Neuronal stem cell (in vitro differentiated cells): ENCODE results near the gene GPR32.

Experiments
- DNase-seq: peaks from one replicate; pipeline ENCODE4 v3.0.0-alpha.2; 2013; ENCODE audit warnings: low spot score
- H2AFZ ChIP-seq: one replicate; pipeline ENCODE4 v1.6.1; 2013; ENCODE audit warnings: mild to moderate bottlenecking, low read length, inconsistent platforms
- H2AK5ac ChIP-seq: 2 replicates; pipeline ENCODE4 v1.6.1; 2013; ENCODE audit warnings: low read depth, mild to moderate bottlenecking, inconsistent platforms, low read length, moderate library complexity, mixed read lengths
- H2BK120ac ChIP-seq: 2 replicates; pipeline ENCODE4 v1.6.1; 2013; ENCODE audit warnings: low read depth, mild to moderate bottlenecking, inconsistent platforms, low read length, moderate library complexity, mixed read lengths
- H2BK12ac ChIP-seq: one replicate; pipeline ENCODE4 v1.6.1; 2013; ENCODE audit warnings: low read length, inconsistent platforms
- H2BK15ac ChIP-seq: 2 replicates; pipeline ENCODE4 v1.6.1; 2013; ENCODE audit warnings: mild to moderate bottlenecking, low read length, inconsistent platforms, mixed read lengths
- H2BK5ac ChIP-seq: one replicate; pipeline ENCODE4 v1.6.1; 2013; ENCODE audit warnings: inconsistent platforms, mild to moderate bottlenecking, low read length, moderate library complexity
- H3K14ac ChIP-seq: one replicate; pipeline ENCODE4 v1.6.1; 2013; ENCODE audit warnings: low read length, inconsistent platforms
- H3K18ac ChIP-seq: 2 replicates; pipeline ENCODE4 v1.6.1; 2013; ENCODE audit warnings: low read length, inconsistent platforms
- H3K23ac ChIP-seq: 2 replicates; pipeline ENCODE4 v1.6.1; 2013; ENCODE audit warnings: low read depth, mild to moderate bottlenecking, mixed read lengths, low read length, inconsistent platforms; ENCODE audit not compliant: poor library complexity
- H3K27ac ChIP-seq: replicated peaks from 3 replicates; pipeline ENCODE4 v1.5.1; 2013; ENCODE audit warnings: low read length, inconsistent platforms
- H3K27me3 ChIP-seq, 3 experiments: 2 replicates each; pipeline ENCODE4 v1.6.1; 2013; ENCODE audit warnings: low read length in 3 of 3, mild to moderate bottlenecking in 2 of 3, inconsistent platforms in 1 of 3, low read depth in 1 of 3, mixed read lengths in 1 of 3, moderate library complexity in 1 of 3; ENCODE audit not compliant: control insufficient read depth in 3 of 3, insufficient read depth in 3 of 3
- H3K36me3 ChIP-seq, 2 donors: replicated peaks in 1 of 2; 2 replicates each; pipeline ENCODE4 v1.6.1; 2013; ENCODE audit warnings: low read length in 2 of 2; ENCODE audit not compliant: control insufficient read depth in 2 of 2, insufficient read depth in 2 of 2
- H3K4ac ChIP-seq: 2 replicates; pipeline ENCODE4 v1.6.1; 2013; ENCODE audit warnings: inconsistent platforms, mild to moderate bottlenecking, low read length, moderate library complexity
- H3K4me1 ChIP-seq, 2 donors: 1 replicate in 1 of 2; 2 replicates in 1 of 2; pipeline ENCODE4 v1.6.1; 2013; ENCODE audit warnings: low read length in 2 of 2, low read depth in 1 of 2; ENCODE audit not compliant: control insufficient read depth in 2 of 2, insufficient read depth in 1 of 2
- H3K4me2 ChIP-seq: one replicate; pipeline ENCODE4 v1.6.1; 2013; ENCODE audit warnings: mild to moderate bottlenecking, low read length, inconsistent platforms; ENCODE audit not compliant: insufficient read depth, poor library complexity, severe bottlenecking
- H3K4me3 ChIP-seq, 2 donors: 2 replicates each; pipeline ENCODE4 v1.5.1; 2013; ENCODE audit warnings: low read length in 2 of 2, mild to moderate bottlenecking in 2 of 2, inconsistent platforms in 1 of 2, moderate library complexity in 1 of 2
- H3K79me1 ChIP-seq: one replicate; pipeline ENCODE4 v1.6.1; 2013; ENCODE audit warnings: low read depth, mild to moderate bottlenecking, inconsistent platforms, low read length, moderate library complexity
- H3K9ac ChIP-seq: one replicate; pipeline ENCODE4 v1.6.1; 2013; ENCODE audit warnings: mild to moderate bottlenecking, low read depth, low read length, inconsistent platforms; ENCODE audit not compliant: poor library complexity
- H3K9me3 ChIP-seq, 2 donors: replicated peaks in 1 of 2; 2 replicates each; pipeline versions ENCODE3 to v1.6.1; 2013; ENCODE audit warnings: low read length in 2 of 2, mild to moderate bottlenecking in 2 of 2, inconsistent platforms in 1 of 2, low read depth in 1 of 2, mixed read lengths in 1 of 2, moderate library complexity in 1 of 2; ENCODE audit not compliant: control insufficient read depth in 2 of 2, insufficient read depth in 1 of 2
- H4K8ac ChIP-seq: one replicate; pipeline ENCODE4 v1.6.1; 2013; ENCODE audit warnings: low read depth, mild to moderate bottlenecking, inconsistent platforms, low read length, moderate library complexity
- H4K91ac ChIP-seq: one replicate; pipeline ENCODE4 v1.6.1; 2013; ENCODE audit warnings: low read length, low read depth, mild to moderate bottlenecking, inconsistent platforms; ENCODE audit not compliant: poor library complexity
- WGBS, 2 donors: extraction: QIAGEN DNeasy Blood & Tissue Kit; methylation state at CpG; one replicate each; pipeline ENCODE4 v1.1.7; 2013; ENCODE audit warnings: missing lambda C conversion rate in 2 of 2, mixed read lengths in 1 of 2; ENCODE audit not compliant: insufficient read length in 2 of 2, insufficient replicate concordance in 1 of 2; ENCODE audit errors: extremely low coverage in 2 of 2; 5-methylcytosine and 5-hydroxymethylcytosine counted together

The GPR32 gene

DNA sequence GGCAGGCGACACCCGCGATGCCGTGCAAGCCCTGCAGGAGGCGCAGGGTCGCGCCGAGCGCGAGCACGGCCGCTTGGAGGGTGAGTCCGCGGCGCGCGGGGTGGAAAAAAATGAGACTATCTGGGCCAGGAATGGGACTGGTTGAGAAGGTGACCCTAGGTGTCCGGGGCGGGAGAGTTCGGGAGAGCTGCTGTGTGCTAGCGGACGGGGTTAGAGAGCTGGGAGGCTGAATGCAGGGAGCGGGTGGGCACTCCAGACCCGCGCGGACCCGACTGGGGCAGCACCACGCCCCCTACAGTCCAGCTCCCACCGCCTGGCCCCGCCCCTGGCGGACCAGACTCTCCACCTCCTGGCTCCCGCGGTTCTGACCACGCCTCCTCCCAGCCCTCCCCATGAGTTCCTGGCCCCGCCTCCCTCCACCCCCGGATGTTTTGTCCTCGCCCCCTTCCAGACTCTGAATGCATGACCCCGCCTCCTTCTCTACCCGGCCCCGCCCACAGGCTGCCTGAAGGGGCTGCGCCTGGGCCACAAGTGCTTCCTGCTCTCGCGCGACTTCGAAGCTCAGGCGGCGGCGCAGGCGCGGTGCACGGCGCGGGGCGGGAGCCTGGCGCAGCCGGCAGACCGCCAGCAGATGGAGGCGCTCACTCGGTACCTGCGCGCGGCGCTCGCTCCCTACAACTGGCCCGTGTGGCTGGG, 45.6 kb upstream of the GPR32 start:
- Histone ChIP-seq H2BK5ac (peak overlapping the region; percentile 84), H3K36me3 (no peaks in the 10 kb centered on the region), H3K4me3 (peak overlapping the region; percentile 74 to 95), H2AK5ac (no peak overlapping the region), H3K27me3 (peaks cover 0 to 26% (median 25%) of the 10 kb centered on the region in 3 experiments), H3K27ac (peak overlapping the region; percentile 68), H3K23ac (peak overlapping the region; percentile 99), H2BK12ac (peak overlapping the region; percentile 44), H3K18ac (peak overlapping the region; percentile 99), H4K8ac (no peak overlapping the region), H4K91ac (no peak overlapping the region), H3K79me1 (peaks cover 7% of the 10 kb centered on the region), H3K4me1 (peaks cover 7 to 30% of the 10 kb centered on the region in 2 donors), H2BK120ac (peak overlapping the region; percentile 43), H2BK15ac (peak overlapping the region; percentile 82), H3K4ac (no peak overlapping the region), H2AFZ (peak overlapping the region; percentile 100), H3K9me3 (no peaks in the 10 kb centered on the region), H3K9ac (peak overlapping the region; percentile 99), H3K4me2 (peak overlapping the region; percentile 99), H3K14ac (peak overlapping the region; percentile 64)
- peak; percentile 100 for DNase-seq
- WGBS, 2 donors = no CpG with 5 or more reads among the region's 65 CpGs

DNA sequence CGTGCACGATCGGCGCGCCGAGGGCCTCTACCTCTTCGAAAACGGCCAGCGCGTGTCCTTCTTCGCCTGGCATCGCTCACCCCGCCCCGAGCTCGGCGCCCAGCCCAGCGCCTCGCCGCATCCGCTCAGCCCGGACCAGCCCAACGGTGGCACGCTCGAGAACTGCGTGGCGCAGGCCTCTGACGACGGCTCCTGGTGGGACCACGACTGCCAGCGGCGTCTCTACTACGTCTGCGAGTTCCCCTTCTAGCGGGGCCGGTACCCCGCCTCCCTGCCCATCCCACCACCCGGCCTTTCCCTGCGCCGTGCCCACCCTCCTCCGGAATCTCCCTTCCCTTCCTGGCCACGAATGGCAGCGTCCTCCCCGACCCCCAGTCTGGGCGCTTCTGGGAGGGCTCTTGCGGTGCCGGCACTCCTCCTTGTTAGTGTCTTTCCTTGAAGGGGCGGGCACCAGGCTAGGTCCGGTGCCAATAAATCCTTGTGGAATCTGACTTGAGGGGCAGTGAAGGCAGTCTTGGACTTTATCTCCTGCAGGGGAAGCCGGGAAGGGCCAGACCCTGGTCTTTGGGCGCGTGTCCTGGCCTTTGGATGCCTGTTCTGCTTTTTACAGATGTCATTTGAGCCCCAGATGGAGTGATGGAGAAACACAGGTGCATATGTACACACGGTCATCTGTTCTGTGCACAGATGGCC, 44.9 kb upstream of the GPR32 start:
- Histone ChIP-seq H3K4me3 (peak overlapping the region; percentile 71 to 95), H3K36me3 (no peaks in the 10 kb centered on the region), H2BK5ac (peak overlapping the region; percentile 57), H2BK12ac (peak overlapping the region; percentile 44), H3K27ac (peak overlapping the region; percentile 68), H3K18ac (peak overlapping the region; percentile 98), H4K8ac (no peak overlapping the region), H3K27me3 (peaks cover 0 to 26% (median 21%) of the 10 kb centered on the region in 3 experiments), H3K14ac (peak overlapping the region; percentile 58), H3K9me3 (no peaks in the 10 kb centered on the region), H3K4ac (peak overlapping the region; percentile 14), H2AK5ac (peak overlapping the region; percentile 68), H3K9ac (peak overlapping the region; percentile 99), H2BK120ac (peak overlapping the region; percentile 25), H2BK15ac (peak overlapping the region; percentile 82), H4K91ac (no peak overlapping the region), H3K4me2 (peak overlapping the region; percentile 99), H2AFZ (peak overlapping the region; percentile 100), H3K79me1 (peaks cover 7% of the 10 kb centered on the region), H3K23ac (peak overlapping the region; percentile 99), H3K4me1 (peaks cover 7 to 26% of the 10 kb centered on the region in 2 donors)
- no peak for DNase-seq
- WGBS, 2 donors = no CpG with 5 or more reads among the region's 52 CpGs

DNA sequence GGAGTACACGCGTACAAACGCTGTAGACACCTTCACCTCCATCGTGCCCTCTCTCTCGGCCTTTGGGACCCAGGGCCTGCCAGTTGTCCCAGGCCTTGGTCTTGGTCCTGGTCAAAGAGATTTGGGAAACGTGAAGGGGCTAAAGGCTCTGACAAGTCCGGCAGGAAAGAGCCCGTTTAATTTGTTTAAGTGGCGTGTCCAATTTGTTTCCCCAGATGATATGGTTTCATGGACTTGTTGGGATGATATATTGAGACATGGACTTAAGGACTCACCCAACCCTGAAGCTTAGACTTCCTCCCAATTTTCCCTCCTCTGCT, 44.4 kb upstream of the GPR32 start:
- peak overlapping the region; percentile 71 to 95 for H3K4me3 ChIP-seq

More for the DNA sequence above, 44.4 kb upstream of the GPR32 start:
- peak overlapping the region; percentile 99 for H3K9ac ChIP-seq
- no peak overlapping the region for H2BK15ac ChIP-seq
- no peak overlapping the region for H2BK120ac ChIP-seq
- no peak overlapping the region for H3K27ac ChIP-seq
- H2AK5ac ChIP-seq = peak overlapping the region; percentile 68
- H3K18ac ChIP-seq = no peak overlapping the region
- no peak overlapping the region for H2BK12ac ChIP-seq
- no peak for DNase-seq
- H3K4me2 ChIP-seq = peak overlapping the region; percentile 99
- H3K14ac ChIP-seq = no peak overlapping the region
- no peak overlapping the region for H3K4ac ChIP-seq
- peaks cover 7% of the 10 kb centered on the region for H3K79me1 ChIP-seq
- peaks cover 0 to 26% (median 18%) of the 10 kb centered on the region in 3 experiments for H3K27me3 ChIP-seq
- no peak overlapping the region for H4K91ac ChIP-seq
- H2AFZ ChIP-seq = peak overlapping the region; percentile 100
- H3K4me1 ChIP-seq = peaks cover 7 to 26% of the 10 kb centered on the region in 2 donors
- no CpG with 5 or more reads among the region's 9 CpGs for WGBS, 2 donors
- H3K36me3 ChIP-seq = no peaks in the 10 kb centered on the region
- peak overlapping the region; percentile 57 for H2BK5ac ChIP-seq
- no peaks in the 10 kb centered on the region for H3K9me3 ChIP-seq
- peak overlapping the region; percentile 99 for H3K23ac ChIP-seq
- no peak overlapping the region for H4K8ac ChIP-seq
